ENCODE measurements around the gene CHN1.

The CHN1 gene

DNA sequence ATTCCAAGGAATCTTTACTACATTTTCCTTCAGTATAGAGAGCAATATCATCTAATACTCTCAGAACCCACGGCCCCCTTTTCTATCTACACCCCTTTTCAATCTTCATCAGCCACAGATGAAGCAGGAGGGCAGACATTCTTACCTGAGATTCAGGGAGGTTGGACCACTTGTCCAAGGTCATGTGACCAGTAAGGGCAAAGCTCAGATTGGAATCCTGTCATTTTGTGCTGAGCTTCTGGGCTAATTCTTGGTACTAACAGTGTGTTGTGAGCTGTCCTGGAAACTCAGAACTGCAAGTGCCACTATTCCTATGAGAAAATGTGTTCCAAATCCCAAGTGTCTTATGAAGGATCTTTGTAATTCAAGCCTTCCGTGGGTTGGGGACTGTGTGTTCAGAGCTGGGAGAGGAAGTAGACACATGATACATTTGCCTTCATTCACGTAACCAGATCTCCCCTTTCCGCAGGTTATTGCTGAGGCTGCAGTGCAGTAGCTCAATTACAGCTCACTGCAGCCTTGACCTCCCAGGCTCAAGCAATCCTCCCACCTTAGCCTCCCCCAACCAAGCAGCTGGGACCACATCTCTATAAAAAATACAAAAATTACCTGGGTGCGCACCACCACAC, 244.2 kb downstream of the CHN1 start:
- no peak for DNase-seq

- no peak for DNase-seq
These were observed 245.7 kb downstream of the CHN1 start for GRCh38 chr2:174759381-174760065.

GRCh38 chr2:174756743-174757142, 248.4 kb downstream of the CHN1 start:
- no peak for DNase-seq

DNA sequence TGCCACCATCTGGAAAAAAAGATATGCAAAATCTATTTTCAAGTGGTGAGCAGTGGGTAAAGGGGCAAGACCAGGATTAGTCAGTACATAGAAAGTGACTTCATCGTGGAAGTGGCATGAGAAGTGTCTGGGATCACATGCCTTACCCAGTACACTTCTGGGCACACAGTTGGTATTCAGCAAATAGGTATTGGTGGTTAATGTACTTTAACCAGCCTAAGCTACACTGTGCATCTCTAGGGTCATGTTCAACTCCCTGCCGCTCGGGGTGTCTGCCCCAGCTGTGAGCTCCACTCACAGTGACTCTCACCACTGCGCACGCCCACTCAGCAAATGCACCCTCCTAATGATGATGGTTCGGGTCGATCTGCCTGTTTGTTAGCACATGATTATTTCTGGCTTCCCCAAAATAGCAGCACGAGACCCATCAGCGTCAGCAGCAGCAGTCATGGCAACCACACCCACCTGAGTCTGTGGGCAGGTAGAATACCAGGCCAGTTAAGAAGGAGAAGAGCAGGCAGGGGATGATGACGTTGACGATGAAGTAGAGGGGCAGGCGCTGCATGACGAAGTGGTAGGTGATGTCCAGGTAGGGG, 252.0 kb downstream of the CHN1 start:
- no peak for DNase-seq

- no peak for DNase-seq
These were observed 252.7 kb downstream of the CHN1 start for GRCh38 chr2:174752403-174753037.

GRCh38 chr2:174750923-174751441, 254.2 kb downstream of the CHN1 start:
- no peak for DNase-seq

DNA sequence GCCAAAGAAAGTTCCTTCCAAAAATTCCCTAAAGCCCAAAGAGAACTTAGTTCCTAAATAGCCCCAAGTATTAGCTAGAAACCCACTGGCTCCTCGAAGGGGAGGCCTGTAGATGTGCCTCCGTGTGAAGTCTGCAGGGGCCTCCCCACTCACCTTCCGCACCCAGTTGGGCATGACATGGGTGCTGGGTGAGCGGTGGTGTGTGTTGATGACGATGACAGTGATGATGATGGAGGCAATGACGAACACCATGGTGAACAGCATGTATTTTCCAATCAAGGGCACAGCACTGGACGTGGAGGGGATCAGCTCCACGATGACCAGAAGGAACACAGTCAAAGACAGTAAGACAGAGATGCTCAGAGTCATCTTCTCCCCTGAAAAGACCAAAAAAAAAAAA, 255.4 kb downstream of the CHN1 start:
- no peak for DNase-seq

- DNase-seq, result peak; percentile 80
These were observed 256.2 kb downstream of the CHN1 start for GRCh38 chr2:174748948-174749347.

All from hematopoietic multipotent progenitor cell treated with erythropoietin and hydrocortisone succinate and interleukin-3 and kit ligand, for 6 days (in vitro differentiated cells).